DMS79 treated with DMSO at 0.1 percent for 48 hours (cell line): ENCODE results near the gene FMNL1.

Source experiments
- DNase-seq: peaks from one replicate; lab custom pipeline; 2025; lab: John Stamatoyannopoulos, UW

FMNL1 gene

GRCh38 chr17:45261577-45262515 is 40.2 kb downstream of the FMNL1 start, which contains the start of gene SPATA32:
TSS of gene SPATA32 (minus strand) at chr17:45262094. CDS start at chr17:45262016, 78 bp downstream.
- no peak for DNase-seq

- DNase-seq = no peak
These were observed 41.1 kb downstream of the FMNL1 start for GRCh38 chr17:45262516-45263476.

DNA sequence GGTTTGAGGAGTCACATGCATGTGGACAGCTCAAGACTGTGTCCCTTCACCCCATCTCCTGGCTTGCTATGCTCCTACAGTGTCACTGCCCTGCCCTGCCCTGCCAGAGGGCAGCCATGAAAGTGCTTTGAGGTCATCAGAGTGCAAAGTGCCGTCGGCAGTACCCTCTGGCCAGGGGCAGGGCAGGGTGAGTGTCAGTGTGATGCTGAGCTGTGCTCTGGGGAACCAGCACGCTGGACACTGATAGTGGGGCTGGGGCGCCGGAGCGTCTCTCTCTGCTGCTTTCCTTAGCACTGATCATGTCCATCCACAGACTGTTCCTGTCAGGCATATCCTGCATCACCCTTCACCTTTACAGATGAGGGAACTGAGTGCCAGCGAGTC is 41.8 kb downstream of the FMNL1 start:
- DNase-seq = no peak

- DNase-seq = no peak
These were observed 42.7 kb downstream of the FMNL1 start for GRCh38 chr17:45264430-45264829.

GRCh38 chr17:45264988-45265387 is 43.3 kb downstream of the FMNL1 start:
- no peak for DNase-seq

DNA sequence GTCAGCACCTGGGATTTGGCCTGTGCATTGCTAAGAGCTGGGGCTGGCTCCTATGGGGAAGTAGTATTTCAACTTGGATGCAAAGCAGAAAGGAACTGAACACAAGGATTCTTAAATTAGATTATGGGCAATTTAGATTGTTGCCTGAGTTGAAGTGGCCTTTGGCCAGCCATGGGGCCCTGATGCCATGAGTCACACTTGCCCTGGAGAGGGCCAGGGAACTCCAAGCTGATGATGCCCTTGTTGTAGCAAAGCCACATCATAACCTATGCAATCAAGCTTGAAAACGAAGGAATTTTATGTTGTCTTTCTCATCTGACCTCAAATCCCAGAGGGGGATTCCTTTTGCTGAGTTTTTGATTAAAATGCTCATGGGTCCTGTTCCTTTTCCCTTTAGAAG is 44.1 kb downstream of the FMNL1 start:
- no peak for DNase-seq

DNA sequence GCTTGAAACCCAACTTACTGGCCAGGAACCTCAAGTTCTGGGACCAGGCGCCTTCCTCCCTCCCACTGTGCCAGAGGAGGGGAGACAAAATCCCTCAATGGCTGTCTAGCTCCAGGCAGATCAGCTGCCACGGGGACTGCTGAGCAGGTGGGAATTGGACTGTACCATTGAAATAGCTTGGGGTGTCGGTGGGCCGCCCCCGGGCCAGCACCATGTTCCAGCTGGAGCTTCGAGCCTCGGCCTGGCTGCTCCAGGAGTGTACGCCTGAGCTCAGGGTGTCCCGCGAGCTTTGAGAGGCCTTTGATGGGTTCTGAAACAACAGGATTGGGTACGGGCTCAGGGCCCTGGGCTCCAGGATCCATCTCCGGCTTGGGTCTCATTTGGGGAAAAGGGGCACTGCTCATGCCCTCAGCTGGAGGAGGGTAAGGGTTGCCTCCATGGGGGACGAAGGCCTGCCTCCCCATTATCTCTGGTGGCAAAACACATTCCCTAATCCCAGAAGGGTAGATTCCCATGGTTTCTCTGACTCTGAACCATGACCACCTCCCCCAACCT is 44.8 kb downstream of the FMNL1 start:
- no peak for DNase-seq

DNA sequence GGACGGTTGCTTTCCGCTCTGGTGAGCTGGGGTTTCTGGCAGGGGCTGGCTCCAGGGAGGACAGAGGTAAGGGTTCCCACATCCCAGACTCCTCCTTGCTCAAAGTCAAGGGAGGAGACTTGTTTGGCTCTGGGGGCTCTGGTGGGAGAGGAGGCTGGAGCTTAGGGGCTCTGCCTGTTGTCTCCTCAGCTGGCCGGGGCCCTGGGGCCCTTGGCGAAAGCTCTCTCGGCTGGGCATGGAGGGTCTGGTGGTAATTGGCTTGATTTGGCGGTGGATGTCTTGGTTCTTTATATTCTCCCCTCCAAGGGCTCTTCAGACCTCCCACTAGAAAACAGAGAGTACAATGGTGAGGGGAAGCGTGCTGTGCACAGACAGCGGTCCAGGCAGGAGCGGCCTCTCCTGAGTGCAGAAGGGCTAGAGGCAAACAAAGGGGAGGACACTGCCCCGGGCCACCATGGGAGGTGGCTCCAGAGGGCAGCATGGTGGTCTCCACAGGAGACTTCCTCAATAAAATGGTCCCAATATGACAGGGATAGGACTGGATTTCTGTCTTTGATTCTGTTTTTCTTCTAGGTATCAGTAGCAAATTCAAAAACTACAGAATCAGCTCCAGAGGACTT is 45.9 kb downstream of the FMNL1 start:
- no peak for DNase-seq

GRCh38 chr17:45269912-45270311 is 48.2 kb downstream of the FMNL1 start:
- no peak for DNase-seq

GRCh38 chr17:45270828-45271418 is 49.2 kb downstream of the FMNL1 start:
- DNase-seq = no peak

DNA sequence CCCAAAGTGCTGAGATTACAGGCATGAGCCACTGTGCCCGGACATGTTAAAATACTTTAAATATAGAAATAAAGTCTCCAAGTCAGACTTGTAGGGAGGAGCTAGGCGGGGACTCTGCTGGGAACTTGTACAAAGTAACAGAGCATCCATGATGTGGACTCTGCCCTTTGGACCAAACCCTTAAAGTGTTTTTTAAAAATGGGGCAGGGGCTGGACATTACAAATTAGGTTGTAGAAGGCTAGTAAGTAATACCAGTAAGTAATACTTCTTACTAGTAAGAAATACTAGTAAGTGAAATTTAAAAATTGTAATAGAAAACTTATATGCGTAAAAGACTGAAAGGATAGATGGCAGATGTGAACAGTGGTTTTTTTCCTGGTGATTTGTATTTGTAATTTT is 49.9 kb downstream of the FMNL1 start:
- DNase-seq = no peak

GRCh38 chr17:45273551-45273957 is 51.9 kb downstream of the FMNL1 start:
- DNase-seq = no peak

- DNase-seq = no peak
These were observed 52.3 kb downstream of the FMNL1 start for GRCh38 chr17:45274033-45274432.

GRCh38 chr17:45276031-45276430 is 54.3 kb downstream of the FMNL1 start:
- DNase-seq = no peak

DNA sequence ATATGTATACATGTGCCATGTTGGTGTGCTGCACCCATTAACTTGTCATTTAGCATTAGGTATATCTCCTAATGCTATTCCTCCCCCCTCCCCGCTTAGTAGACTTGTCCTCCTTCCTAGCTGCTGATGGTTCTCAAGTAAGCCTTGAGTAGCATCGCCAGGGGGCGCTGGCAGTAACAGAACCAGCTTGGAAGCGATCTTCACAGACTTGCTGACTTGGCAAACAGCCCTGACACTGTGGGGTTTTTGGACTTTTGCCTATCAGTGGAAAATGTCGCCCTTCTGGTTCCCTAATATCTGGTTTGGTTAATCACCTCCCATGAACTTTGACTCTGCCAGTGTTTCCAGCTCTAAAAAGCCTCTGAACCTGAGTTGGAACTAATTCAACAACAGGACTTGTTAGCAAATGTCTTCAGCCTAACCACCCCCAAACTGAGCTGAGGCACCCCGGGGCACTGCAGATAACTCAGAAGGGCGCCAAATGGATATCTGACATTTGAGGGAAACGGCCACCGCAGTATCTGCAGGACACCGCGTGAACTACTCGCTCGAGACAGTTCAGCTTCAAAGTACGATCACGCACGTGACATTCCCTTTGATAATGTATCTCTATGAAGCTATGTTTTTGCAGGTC is 55.6 kb downstream of the FMNL1 start:
- peak; percentile 95 for DNase-seq

- DNase-seq = no peak
These were observed 56.3 kb downstream of the FMNL1 start for GRCh38 chr17:45277992-45278391.

DNA sequence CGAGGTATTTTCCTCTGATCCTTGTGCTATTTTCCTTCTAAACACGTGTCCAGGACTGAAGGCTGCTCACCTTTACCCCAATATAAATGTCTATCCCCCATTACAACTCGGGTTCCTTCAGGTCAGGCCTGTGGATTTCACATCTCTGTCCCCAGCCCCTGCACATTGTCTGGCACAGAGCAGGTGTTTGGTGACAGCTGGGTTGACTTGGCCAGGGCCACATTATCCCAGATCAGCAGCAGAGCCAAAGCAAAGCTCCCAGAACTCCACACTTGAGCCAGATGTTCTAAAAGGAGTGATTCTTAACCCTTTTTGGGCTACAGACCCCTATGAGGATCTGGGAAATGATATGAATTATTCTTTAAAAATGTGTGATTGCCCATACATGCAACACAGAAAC is 58.2 kb downstream of the FMNL1 start:
- DNase-seq = no peak

GRCh38 chr17:45282683-45283644 is 61.3 kb downstream of the FMNL1 start:
- peak; percentile 79 for DNase-seq

- DNase-seq = no peak
These were observed 62.0 kb downstream of the FMNL1 start for GRCh38 chr17:45283711-45284110.
